Kidney (tissue), 14 donors: ENCODE data around the gene KCNG2. TPM values are rescaled to one million over a fixed set of nuclear protein-coding genes. Genes with fewer than 3 reads are reported as not detected.

ENCODE experiments used
- DNase-seq, 5 donors: peaks; one replicate each; pipeline ENCODE4 v3.0.0-alpha.2; 2013 to 2020
- FAIRE-seq: peaks from 2 replicates; lab custom pipeline; 2012; peaks lifted over from hg19 to GRCh38; lab: Jason Lieb, UNC
- H3K27ac ChIP-seq, 2 donors: one replicate each; pipeline ENCODE4 v1.7.0; 2013; ENCODE audit warnings: low read depth in 2 of 2, low read length in 2 of 2, inconsistent platforms in 1 of 2
- H3K27me3 ChIP-seq: one replicate; pipeline ENCODE4 v1.7.1; 2013; ENCODE audit warnings: low read length, inconsistent platforms; ENCODE audit not compliant: control insufficient read depth, insufficient read depth
- H3K36me3 ChIP-seq, 3 donors: one replicate each; pipeline versions ENCODE4 v1.7.0 to v1.7.1; 2013; ENCODE audit warnings: low read length in 3 of 3, control low read depth in 1 of 3, inconsistent platforms in 1 of 3; ENCODE audit not compliant: insufficient read depth in 3 of 3, control insufficient read depth in 2 of 3
- H3K4me1 ChIP-seq, 3 donors: one replicate each; pipeline versions ENCODE4 v1.7.0 to v1.7.1; 2013; ENCODE audit warnings: low read length in 3 of 3, inconsistent platforms in 1 of 3, low read depth in 1 of 3; ENCODE audit not compliant: control insufficient read depth in 2 of 3, insufficient read depth in 2 of 3
- H3K4me3 ChIP-seq, 3 donors: one replicate each; pipeline versions ENCODE4 v1.7.0 to v1.8.1; 2013; ENCODE audit warnings: low read length in 3 of 3, control low read depth in 1 of 3, inconsistent platforms in 1 of 3
- H3K9ac ChIP-seq, 3 donors: one replicate each; pipeline versions ENCODE4 v1.7.0 to v1.7.1; 2013; ENCODE audit warnings: low read length in 3 of 3, control low read depth in 1 of 3, inconsistent platforms in 1 of 3
- H3K9me3 ChIP-seq, 3 donors: one replicate each; pipeline versions ENCODE4 v1.7.0 to v1.7.1; 2013; ENCODE audit warnings: low read length in 3 of 3, control low read depth in 1 of 3, inconsistent platforms in 1 of 3; ENCODE audit not compliant: control insufficient read depth in 2 of 3, insufficient read depth in 1 of 3
- CTCF ChIP-seq: IDR thresholded peaks from 3 replicates; pipeline ENCODE4 v1.5.1; 2012; ENCODE audit warnings: mild to moderate bottlenecking, moderate library complexity, borderline replicate concordance; ENCODE audit not compliant: insufficient read depth; ENCODE audit errors: extremely low read depth
- intact Hi-C: fragments of 100-400 bp; cut with DNase I; formaldehyde crosslinking; loops from one replicate; pipeline ENCODE4 v1.11.1; 2022
- polyA plus RNA-seq: library from polyadenylated mRNA; stranded (reverse); fragments of 350-450 nt; fragmentation: Illumina TruSeq; extraction: RNeasy Lipid Tissue Mini Kit (QIAGEN cat#74804); gene quantifications from one replicate; pipeline ENCODE4 v1.2.3, GENCODE V29; 2014; ENCODE audit warnings: low read depth, low replicate concordance; ENCODE audit not compliant: insufficient read depth
- total RNA-seq: library from RNA; stranded (reverse); fragmentation: NEBNext Ultra II Directional; extraction: Animal tissue kit (Norgen Biotek cat#: 25700); gene quantifications from one replicate; pipeline ENCODE4 v1.2.1, GENCODE V29; 2021
- donor health status: control.
- donor health status: control.
- donor health status: control.
- donor health status: control.
- donor health status: control.
- donor health status: DM: yes; HTN: yes; CAD: no.
- donor health status: Normal renal cell carcinoma (clear cell type).

Gene KCNG2
- total and polyA plus RNA-seq, 2 donors from 2014 or later, result 0.76 TPM; not detected in 1

GRCh38 chr18:79944746-79945117 is 147.0 kb downstream of the KCNG2 start:
- Histone ChIP-seq H3K4me1 (peaks cover 0 to 60% (median 34%) of the 10 kb centered on the region in 3 donors), H3K27ac (no peak overlapping the region), H3K36me3 (peaks cover 0 to 26% (median 8%) of the 10 kb centered on the region in 3 donors), H3K9ac (peak overlapping the region in 1 of 3 donors; percentile 55), H3K9me3 (no peaks in the 10 kb centered on the region), H3K27me3 (no peaks in the 10 kb centered on the region), H3K4me3 (no peak overlapping the region)
- DNase-seq (peak in 1 of 5 donors; percentile 27), FAIRE-seq (no peak)
- intact Hi-C loops, result no loop called here
- TF ChIP-seq CTCF, result no peak

- intact Hi-C loops, result no loop called here
- peaks cover 0 to 26% (median 8%) of the 10 kb centered on the region in 3 donors for H3K36me3 ChIP-seq
- H3K27me3 ChIP-seq, result no peaks in the 10 kb centered on the region
- TF ChIP-seq CTCF, result no peak
- DNase-seq (peak in 2 of 5 donors; percentile 31 to 48), FAIRE-seq (no peak)
- H3K27ac ChIP-seq, result peak overlapping the region; percentile 2 to 43
- no peak overlapping the region for H3K4me3 ChIP-seq
- peaks cover 0 to 62% (median 38%) of the 10 kb centered on the region in 3 donors for H3K4me1 ChIP-seq
- H3K9ac ChIP-seq, result peak overlapping the region in 1 of 3 donors; percentile 55
- H3K9me3 ChIP-seq, result no peaks in the 10 kb centered on the region
Observed at GRCh38 chr18:79945118-79946042, 147.6 kb downstream of the KCNG2 start.

- Histone ChIP-seq H3K27me3 (no peaks in the 10 kb centered on the region), H3K36me3 (peaks cover 0 to 26% (median 8%) of the 10 kb centered on the region in 3 donors), H3K9ac (no peak overlapping the region), H3K9me3 (no peaks in the 10 kb centered on the region), H3K4me1 (peaks cover 0 to 47% (median 40%) of the 10 kb centered on the region in 3 donors), H3K4me3 (no peak overlapping the region), H3K27ac (peak overlapping the region; percentile 38 to 74)
- no peak for TF ChIP-seq CTCF
- DNase-seq, result peak in 2 of 5 donors; percentile 41 to 65
- intact Hi-C loops, result no loop called here
- FAIRE-seq, result no peak
Observed at GRCh38 chr18:79947054-79947755, 149.5 kb downstream of the KCNG2 start.
